ENCODE measurements around the gene FHOD1.
A peak's percentile ranks its signal among the peaks of the same experiment; 100 is the strongest.

GRCh38 chr16:67278773-67279295 lies 31.6 kb upstream of the FHOD1 start:
- TF ChIP-seq CTCF (conservative IDR thresholded peaks at IDR 0.05; ENCODE audit: low read depth, low read length) (peak; percentile 41; the same call in 1 of the 2 replicates), EZH2 (IDR thresholded peaks at IDR 0.05; ENCODE audit: borderline replicate concordance, low read depth, low read length, poor library complexity, severe bottlenecking) (no peak)
